IMR-90 (cell line): ENCODE results near the gene TM4SF18.

Experiments
- CTCF ChIP-seq: conservative IDR thresholded peaks from 2 replicates; pipeline ENCODE4 v1.5.1; 2012; ENCODE audit warnings: mild to moderate bottlenecking, low read depth, low read length, improper control_type of control experiment
- FOS ChIP-seq: fragments of 150-350 bp; IDR thresholded peaks from 2 replicates; pipeline ENCODE4 v1.6.1; 2016; ENCODE audit warnings: low read depth, low read length

- no peak for TF ChIP-seq FOS
- no peak for TF ChIP-seq CTCF
These were observed 42.2 kb upstream of the TM4SF18 start for GRCh38 chr3:149375501-149376196.
